ENCODE data around the gene STX11. TPM values are rescaled to one million over a fixed set of nuclear protein-coding genes. Genes with fewer than 3 reads are reported as not detected.

STX11 gene
- polyA plus RNA-seq, 1 donor (not counting 4 experiments of a cell fraction or from before 2014, with no cell fraction given) = 0.28 TPM

- Histone ChIP-seq H3K4me3 (ENCODE audit: control insufficient read depth in 2 of 3, extremely low read depth in 1 of 3, insufficient read depth in 2 of 3, low read depth in 1 of 3, low read length in 3 of 3) (no peak overlapping the region), H3K9me1 (ENCODE audit: control insufficient read depth, extremely low read depth, insufficient read depth, low read length) (no peaks in the 10 kb centered on the region), H3K36me3 (ENCODE audit: control insufficient read depth in 2 of 2, extremely low read depth in 1 of 2, insufficient read depth in 2 of 2, low read length in 2 of 2) (no peaks in the 10 kb centered on the region), H3K9me3 (ENCODE audit: control insufficient read depth, low read depth, low read length) (peaks cover 8% of the 10 kb centered on the region), H3K79me2 (ENCODE audit: control insufficient read depth, insufficient read depth, low read length) (no peaks in the 10 kb centered on the region), H4K20me1 (ENCODE audit: control insufficient read depth, extremely low read depth, insufficient read depth, low read length) (no peaks in the 10 kb centered on the region), H2AFZ (ENCODE audit: control insufficient read depth, low read length) (no peak overlapping the region), H3K9ac (ENCODE audit: control insufficient read depth, extremely low read depth, insufficient read depth, low read length) (no peak overlapping the region), H3K4me1 (ENCODE audit: control insufficient read depth, extremely low read depth, insufficient read depth, low read length) (no peaks in the 10 kb centered on the region), H3K27ac (ENCODE audit: control insufficient read depth, insufficient read depth, low read length) (no peak overlapping the region), H3K27me3 (ENCODE audit: control insufficient read depth, extremely low read depth, insufficient read depth, low read length) (no peaks in the 10 kb centered on the region), H3K4me2 (ENCODE audit: control insufficient read depth, extremely low read depth, insufficient read depth, low read depth, low read length) (no peak overlapping the region)
- dilution Hi-C loops (cut with MboI; ENCODE audit: extremely low pct_ligation_motif_present, low sequenced_read_pairs) = no loop called here
- no peak for DNase-seq (ENCODE audit: low read depth, low spot score)
- no peak for FAIRE-seq
- TF ChIP-seq CTCF (optimal IDR thresholded peaks at IDR 0.05 in 1 of 3, IDR thresholded peaks at IDR 0.05 in 1 of 3, conservative IDR thresholded peaks at IDR 0.05 in 1 of 3; ENCODE audit: extremely low read depth in 1 of 3, insufficient read depth in 2 of 3, low read length in 3 of 3) (no peak), EZH2 (IDR thresholded peaks at IDR 0.05; ENCODE audit: low read length) (no peak)
These were observed 52.7 kb downstream of the STX11 start for GRCh38 chr6:144202879-144203468.

- Histone ChIP-seq H3K9ac (ENCODE audit: control insufficient read depth, extremely low read depth, insufficient read depth, low read length) (no peak overlapping the region), H2AFZ (ENCODE audit: control insufficient read depth, low read length) (no peak overlapping the region), H3K27ac (ENCODE audit: control insufficient read depth, insufficient read depth, low read length) (no peak overlapping the region), H4K20me1 (ENCODE audit: control insufficient read depth, extremely low read depth, insufficient read depth, low read length) (no peaks in the 10 kb centered on the region), H3K4me3 (ENCODE audit: control insufficient read depth in 2 of 3, extremely low read depth in 1 of 3, insufficient read depth in 2 of 3, low read depth in 1 of 3, low read length in 3 of 3) (no peak overlapping the region), H3K79me2 (ENCODE audit: control insufficient read depth, insufficient read depth, low read length) (no peaks in the 10 kb centered on the region), H3K27me3 (ENCODE audit: control insufficient read depth, extremely low read depth, insufficient read depth, low read length) (peaks cover 5% of the 10 kb centered on the region), H3K4me1 (ENCODE audit: control insufficient read depth, extremely low read depth, insufficient read depth, low read length) (peaks cover 8% of the 10 kb centered on the region), H3K9me3 (ENCODE audit: control insufficient read depth, low read depth, low read length) (no peaks in the 10 kb centered on the region), H3K9me1 (ENCODE audit: control insufficient read depth, extremely low read depth, insufficient read depth, low read length) (no peaks in the 10 kb centered on the region), H3K4me2 (ENCODE audit: control insufficient read depth, extremely low read depth, insufficient read depth, low read depth, low read length) (no peak overlapping the region), H3K36me3 (ENCODE audit: control insufficient read depth in 2 of 2, extremely low read depth in 1 of 2, insufficient read depth in 2 of 2, low read length in 2 of 2) (no peaks in the 10 kb centered on the region)
- DNase-seq (ENCODE audit: low read depth, low spot score) (no peak), FAIRE-seq (no peak)
- TF ChIP-seq EZH2 (IDR thresholded peaks at IDR 0.05; ENCODE audit: low read length) (no peak), CTCF (optimal IDR thresholded peaks at IDR 0.05 in 1 of 3, IDR thresholded peaks at IDR 0.05 in 1 of 3, conservative IDR thresholded peaks at IDR 0.05 in 1 of 3; ENCODE audit: extremely low read depth in 1 of 3, insufficient read depth in 2 of 3, low read length in 3 of 3) (no peak)
- dilution Hi-C loops (cut with MboI; ENCODE audit: extremely low pct_ligation_motif_present, low sequenced_read_pairs) = no loop called here
These were observed 60.8 kb downstream of the STX11 start for GRCh38 chr6:144211160-144211559.

Data from keratinocyte (primary cell).